ENCODE measurements around the gene CELF5.
A peak's percentile ranks its signal among the peaks of the same experiment; 100 is the strongest.

The CELF5 gene

GRCh38 chr19:3248728-3249326 is 24.4 kb downstream of the CELF5 start:
- no peak for DNase-seq

GRCh38 chr19:3249408-3249807 is 24.9 kb downstream of the CELF5 start:
- DNase-seq = no peak

GRCh38 chr19:3250675-3251074 is 26.2 kb downstream of the CELF5 start:
- DNase-seq = peak; percentile 46

GRCh38 chr19:3251229-3251628 is 26.8 kb downstream of the CELF5 start:
- DNase-seq = no peak

GRCh38 chr19:3252650-3253049 is 28.2 kb downstream of the CELF5 start:
- no peak for DNase-seq

GRCh38 chr19:3253270-3253669 is 28.8 kb downstream of the CELF5 start:
- DNase-seq = no peak

GRCh38 chr19:3254520-3254919 is 30.1 kb downstream of the CELF5 start:
- DNase-seq = no peak

- DNase-seq = no peak
Measured at GRCh38 chr19:3257071-3257470, 32.6 kb downstream of the CELF5 start.

- no peak for DNase-seq
Measured at GRCh38 chr19:3262362-3262761, 37.9 kb downstream of the CELF5 start.

GRCh38 chr19:3263866-3264265 is 39.4 kb downstream of the CELF5 start:
- DNase-seq = no peak

- DNase-seq = no peak
Measured at GRCh38 chr19:3265432-3265831, 41.0 kb downstream of the CELF5 start.

GRCh38 chr19:3266092-3266693 is 41.7 kb downstream of the CELF5 start:
- DNase-seq = no peak

- DNase-seq = no peak
Measured at GRCh38 chr19:3266792-3267514, 42.5 kb downstream of the CELF5 start.

GRCh38 chr19:3268326-3268725 is 43.9 kb downstream of the CELF5 start:
- DNase-seq = no peak

- DNase-seq = no peak
Measured at GRCh38 chr19:3268763-3269162, 44.3 kb downstream of the CELF5 start.

- no peak for DNase-seq
Measured at GRCh38 chr19:3269916-3270671, 45.6 kb downstream of the CELF5 start.

- DNase-seq = peak; percentile 41
Measured at GRCh38 chr19:3270902-3271301, 46.4 kb downstream of the CELF5 start.

- DNase-seq = no peak
Measured at GRCh38 chr19:3272401-3272931, 48.0 kb downstream of the CELF5 start.

GRCh38 chr19:3272952-3273351 is 48.5 kb downstream of the CELF5 start:
- DNase-seq = no peak

- no peak for DNase-seq
Measured at GRCh38 chr19:3274245-3274941, 49.9 kb downstream of the CELF5 start.

- peak; percentile 41 for DNase-seq
Measured at GRCh38 chr19:3274942-3275582, 50.6 kb downstream of the CELF5 start.

Measured in CD4-positive, alpha-beta T cell treated with Interleukin-10 for 1 hour (primary cell).